HG03196 (cell line): ENCODE results near the gene PLEKHN1.

Experiments
- ATAC-seq: cut with Tn5 transposase; IDR thresholded peaks from one replicate; pipeline ENCODE4 v1.9.1; 2021; ENCODE audit not compliant: unreplicated experiment

PLEKHN1 gene

GRCh38 chr1:929712-930632 is 36.3 kb upstream of the PLEKHN1 start:
- no peak for ATAC-seq

- no peak for ATAC-seq
Measured at GRCh38 chr1:930633-931138, 35.6 kb upstream of the PLEKHN1 start.

- no peak for ATAC-seq
Measured at GRCh38 chr1:931380-932172, 34.7 kb upstream of the PLEKHN1 start.

- no peak for ATAC-seq
Measured at GRCh38 chr1:932173-932510, 34.1 kb upstream of the PLEKHN1 start.

GRCh38 chr1:932776-933602 is 33.3 kb upstream of the PLEKHN1 start:
- ATAC-seq, result no peak

GRCh38 chr1:933603-933940 is 32.7 kb upstream of the PLEKHN1 start:
- no peak for ATAC-seq

- ATAC-seq, result no peak
Measured at GRCh38 chr1:934991-935750, 31.1 kb upstream of the PLEKHN1 start.

GRCh38 chr1:935751-936231 is 30.5 kb upstream of the PLEKHN1 start:
- no peak for ATAC-seq

GRCh38 chr1:936348-937264 is 29.7 kb upstream of the PLEKHN1 start:
- no peak for ATAC-seq

GRCh38 chr1:937521-937920 is 28.8 kb upstream of the PLEKHN1 start:
- ATAC-seq, result no peak

GRCh38 chr1:938088-938683 is 28.1 kb upstream of the PLEKHN1 start:
- no peak for ATAC-seq

GRCh38 chr1:938711-939489 is 27.4 kb upstream of the PLEKHN1 start:
- no peak for ATAC-seq

GRCh38 chr1:939511-940106 is 26.7 kb upstream of the PLEKHN1 start:
- ATAC-seq, result no peak

- no peak for ATAC-seq
Measured at GRCh38 chr1:940107-941014, 25.9 kb upstream of the PLEKHN1 start.

GRCh38 chr1:941015-941587 is 25.2 kb upstream of the PLEKHN1 start:
- ATAC-seq, result no peak
